K562 (cell line): ENCODE results near the gene MAPKAPK3. TPM values are rescaled to one million over a fixed set of nuclear protein-coding genes. Genes with fewer than 3 reads are reported as not detected.
A peak's percentile ranks its signal among the peaks of the same experiment; 100 is the strongest.

ENCODE experiments used
- ATAC-seq: fragments of 200-7000 bp; cut with Tn5 transposase; 3 replicates; pipeline ENCODE4 v1.9.1; 2020; ENCODE audit warnings: moderate library complexity
- BruUV-seq: library from RNA; stranded (reverse); fragments of 400-500 nt; replicated peaks from 2 replicates; lab custom pipeline; 2021; lab: Mats Ljungman, UMichigan
- CTCF ChIA-PET: fragments of 300-600 bp; formaldehyde crosslinking; extraction: SDS; loops from one replicate; lab custom pipeline; 2021; ENCODE audit warnings: low intra/inter-chr PET ratio; lab: Yijun Ruan, JAX
- POLR2A ChIA-PET: fragments of 300-600, 350-650 bp; sonication (Branson Sonifier 250); formaldehyde crosslinking; extraction: SDS; loops from one replicate; lab custom pipeline; 2021; ENCODE audit warnings: antibody characterized with exemption, inconsistent platforms; lab: Yijun Ruan, JAX
- DNase-seq, 4 experiments: peaks; one replicate each; pipeline versions ENCODE4 v3.0.0 to v3.0.0-alpha.2; 2011 to 2018; ENCODE audit warnings: low spot score in 3 of 4, mixed read lengths in 3 of 4; ENCODE audit errors: extremely low read depth in 1 of 4
- FAIRE-seq: peaks from 2 replicates; lab custom pipeline; 2011; peaks lifted over from hg19 to GRCh38; lab: Jason Lieb, UNC
- H2AFZ ChIP-seq: 2 replicates; pipeline ENCODE4 v1.6.0; 2011; ENCODE audit warnings: low read depth, low read length, control low read depth, inconsistent platforms
- H3K27ac ChIP-seq: fragments of 200-600 bp; 3 replicates; pipeline ENCODE4 v1.8.0; 2011; ENCODE audit warnings: low read depth, mild to moderate bottlenecking, control low read depth, inconsistent platforms, low read length, moderate library complexity, mixed read lengths; ENCODE audit errors: extremely low read depth
- H3K27me3 ChIP-seq, 2 experiments: fragments of 300-600 bp in 1 of 2; 2 replicates in 1 of 2; 3 replicates in 1 of 2; pipeline versions ENCODE4 v1.6.0 to v1.8.0; 2011; ENCODE audit warnings: inconsistent platforms in 2 of 2, low read length in 2 of 2, mild to moderate bottlenecking in 1 of 2, mixed read lengths in 1 of 2, moderate library complexity in 1 of 2; ENCODE audit not compliant: control insufficient read depth in 2 of 2, insufficient read depth in 2 of 2
- H3K36me3 ChIP-seq: fragments of 300-600 bp; 3 replicates; pipeline ENCODE4 v1.8.0; 2011; ENCODE audit warnings: mild to moderate bottlenecking, low read length, inconsistent platforms; ENCODE audit not compliant: control insufficient read depth, insufficient read depth
- H3K4me1 ChIP-seq, 2 experiments: fragments of 200-600 bp in 1 of 2; replicated peaks in 1 of 2; 2 replicates in 1 of 2; 3 replicates in 1 of 2; pipeline versions ENCODE4 v1.5.1 to v1.8.0; 2011; ENCODE audit warnings: inconsistent platforms in 2 of 2, low read length in 2 of 2, mild to moderate bottlenecking in 1 of 2, mixed read lengths in 1 of 2, moderate library complexity in 1 of 2; ENCODE audit not compliant: control insufficient read depth in 2 of 2, insufficient read depth in 2 of 2
- H3K4me2 ChIP-seq: 2 replicates; pipeline ENCODE4 v1.6.1; 2011; ENCODE audit warnings: low read length, control low read depth, inconsistent platforms, mixed read lengths; ENCODE audit not compliant: insufficient read depth
- H3K4me3 ChIP-seq: fragments of 200-600 bp; sonication (generic), shearing (Covaris generic); 2 replicates; pipeline ENCODE4 v1.5.1; 2016; ENCODE audit warnings: control low read depth, inconsistent platforms
- H3K79me2 ChIP-seq: fragments of 200-600 bp; 3 replicates; pipeline ENCODE4 v1.8.0; 2011; ENCODE audit warnings: low read length, inconsistent platforms; ENCODE audit not compliant: control insufficient read depth, insufficient read depth
- H3K9ac ChIP-seq, 2 experiments: 2 replicates each; pipeline versions ENCODE4 v1.6.0 to v1.6.1; 2011; ENCODE audit warnings: low read depth in 2 of 2, low read length in 2 of 2, control low read depth in 1 of 2, inconsistent platforms in 1 of 2, mild to moderate bottlenecking in 1 of 2, mixed read lengths in 1 of 2; ENCODE audit not compliant: insufficient read depth in 1 of 2
- H3K9me1 ChIP-seq: one replicate; pipeline ENCODE4 v1.6.0; 2011; ENCODE audit warnings: inconsistent platforms, mild to moderate bottlenecking, low read length, moderate library complexity; ENCODE audit not compliant: control insufficient read depth, insufficient read depth
- H3K9me3 ChIP-seq: replicated peaks from 2 replicates; pipeline ENCODE4 v1.5.1; 2011; ENCODE audit warnings: low read depth, low read length, inconsistent platforms; ENCODE audit not compliant: control insufficient read depth, insufficient read depth
- H4K20me1 ChIP-seq: replicated peaks from 2 replicates; pipeline ENCODE4 v1.6.1; 2011; ENCODE audit warnings: low read length, inconsistent platforms, mixed read lengths; ENCODE audit not compliant: control insufficient read depth, insufficient read depth
- DDX20 ChIP-seq: fragments of 450-650 bp; IDR thresholded peaks from 2 replicates; pipeline ENCODE4 v1.6.1; 2016; ENCODE audit warnings: missing genetic modification characterization, low read depth, mild to moderate bottlenecking, missing compliant biosample characterization, moderate library complexity
- HIVEP1 ChIP-seq: fragments of 250-450 bp; sonication (Bioruptor Pico); IDR thresholded peaks from 2 replicates; pipeline ENCODE4 v1.4.0; 2020; ENCODE audit warnings: mild to moderate bottlenecking
- KAT7 ChIP-seq: sonication (generic); formaldehyde crosslinking; IDR thresholded peaks from 2 replicates; pipeline ENCODE4 v1.8.0; 2022; ENCODE audit warnings: missing genetic modification reagents, mild to moderate bottlenecking, borderline replicate concordance
- NR2F6 ChIP-seq: fragments of 450-650 bp; formaldehyde crosslinking; IDR thresholded peaks from 2 replicates; pipeline ENCODE4 v1.4.0; 2020; ENCODE audit warnings: mild to moderate bottlenecking
- PHF8 ChIP-seq: fragments of 200-600 bp; sonication (generic); IDR thresholded peaks from 2 replicates; pipeline ENCODE4 v1.6.1; 2012; ENCODE audit warnings: mixed run types, mild to moderate bottlenecking, inconsistent platforms, low read length, moderate library complexity, borderline replicate concordance
- POLR2AphosphoS2 ChIP-seq: IDR thresholded peaks from 2 replicates; pipeline ENCODE4 v1.6.1; 2012; ENCODE audit warnings: low read length, improper control_type of control experiment
- RBBP5 ChIP-seq: fragments of 200-600 bp; sonication (generic); IDR thresholded peaks from 2 replicates; pipeline ENCODE4 v1.6.1; 2012; ENCODE audit warnings: borderline replicate concordance, mild to moderate bottlenecking, low read length, control low read depth, inconsistent platforms; ENCODE audit not compliant: insufficient read depth, poor library complexity, severe bottlenecking
- SMAD3 ChIP-seq: fragments of 450-650 bp; formaldehyde crosslinking; conservative IDR thresholded peaks from 2 replicates; pipeline ENCODE4 v1.4.0; 2020; ENCODE audit warnings: mild to moderate bottlenecking
- SOX6 ChIP-seq: fragments of 450-650 bp; IDR thresholded peaks from 2 replicates; pipeline ENCODE4 v1.6.1; 2014; ENCODE audit warnings: mild to moderate bottlenecking
- STAT5A ChIP-seq: IDR thresholded peaks from 2 replicates; pipeline ENCODE4 v1.6.1; 2012; ENCODE audit warnings: low read length, inconsistent platforms, borderline replicate concordance
- TOE1 ChIP-seq, 2 experiments: fragments of 450-650 bp in 1 of 2; sonication (generic) in 1 of 2; formaldehyde crosslinking in 1 of 2; IDR thresholded peaks; 2 replicates each; pipeline versions ENCODE4 v1.7.1 to v1.8.0; 2016 to 2022; ENCODE audit warnings: borderline replicate concordance in 2 of 2, mild to moderate bottlenecking in 2 of 2, antibody characterized with exemption in 1 of 2, inconsistent platforms in 1 of 2, low read depth in 1 of 2, missing genetic modification reagents in 1 of 2, moderate library complexity in 1 of 2
- ZNF121 ChIP-seq: sonication (generic); formaldehyde crosslinking; conservative IDR thresholded peaks from 2 replicates; pipeline ENCODE4 v1.8.0; 2022; ENCODE audit warnings: missing genetic modification reagents
- ZNF212 ChIP-seq: fragments of 450-650 bp; formaldehyde crosslinking; IDR thresholded peaks from 2 replicates; pipeline ENCODE4 v1.4.0; 2020; ENCODE audit warnings: mild to moderate bottlenecking
- WGBS: fragments of 100-300 bp; shearing (Covaris generic); methylation state at CpG from one replicate; pipeline ENCODE4 v1.1.6; 2016; ENCODE audit warnings: low coverage, mixed read lengths; ENCODE audit not compliant: insufficient coverage; ENCODE audit errors: missing lambda C conversion rate; 5-methylcytosine and 5-hydroxymethylcytosine counted together
- in situ Hi-C: fragments of 300-500 bp; cut with MboI; formaldehyde crosslinking; loops from 4 replicates; pipeline ENCODE4 v1.15.0; 2018; ENCODE audit warnings: inconsistent platforms, mixed read lengths
- intact Hi-C: fragments of 100-400 bp; cut with micrococcal nuclease; formaldehyde crosslinking; loops from 2 replicates; pipeline ENCODE4 v1.14.2; 2022
- polyA plus RNA-seq, 8 experiments: library from polyadenylated mRNA; depleted of rRNA in 4 of 8; stranded (reverse) in 5 of 8; unstranded in 3 of 8; fragments of >200 nt; fragmentation: Nextera tagmentation in 2 of 8; fragmentation: Illumina TruSeq in 1 of 8; extraction: Ambion mirVana in 2 of 8; extraction: Trizol in 1 of 8; gene quantifications; 2 replicates each; pipeline versions ENCODE4 v1.2.1 to v1.2.3, GENCODE V29; 2011 to 2014; ENCODE audit warnings: inconsistent platforms in 1 of 8, missing spikeins in 1 of 8
- total RNA-seq, 7 experiments: library from RNA; depleted of rRNA in 6 of 7; stranded (reverse); fragments of >200 nt in 6 of 7; fragmentation: Illumina TruSeq in 2 of 7; extraction: Trizol in 2 of 7; gene quantifications; 2 replicates each; pipeline versions ENCODE4 v1.2.1 to v1.2.3, GENCODE V29; 2011 to 2021; ENCODE audit warnings: low replicate concordance in 1 of 7
- TF ChIP-seq, protein P1 (sequence below): fragments of 450-650 bp; IDR thresholded peaks from 2 replicates; pipeline ENCODE4 v1.6.1; 2017; ENCODE audit warnings: antibody characterized with exemption, mild to moderate bottlenecking
- TF ChIP-seq, protein P2 (sequence below): fragments of 450-650 bp; formaldehyde crosslinking; IDR thresholded peaks from 2 replicates; pipeline ENCODE4 v1.4.0; 2020; ENCODE audit warnings: mild to moderate bottlenecking, mixed read lengths

The MAPKAPK3 gene
- total and polyA plus RNA-seq, 9 of the 15 experiments (the other 6 are each of a cell fraction or from before 2014, with no cell fraction given), result 8.0 to 56.4 (median 41.2) TPM

DNA sequence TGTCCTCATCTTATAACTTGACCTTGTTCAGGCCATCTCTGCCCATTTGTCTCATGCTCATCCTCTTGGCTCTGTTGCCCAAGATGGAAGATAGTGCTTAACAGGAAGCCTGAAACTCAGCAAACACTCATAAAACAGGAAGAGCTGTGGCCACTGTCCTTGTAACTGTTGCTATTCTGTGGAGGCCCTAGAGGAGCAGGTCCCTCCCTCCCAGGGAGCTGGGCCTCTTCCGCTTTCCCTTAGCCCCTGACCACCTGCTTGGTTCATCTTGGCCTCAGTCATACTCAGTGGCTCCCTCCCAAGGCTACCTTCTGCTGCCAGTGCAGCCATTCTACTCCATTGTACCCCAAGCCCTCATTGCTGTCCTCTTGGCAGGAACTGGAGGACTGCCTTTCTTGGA is 3.5 kb downstream of the MAPKAPK3 start (continued):
- TF ChIP-seq STAT5A, result no peak
- TF ChIP-seq KAT7 (CRISPR knock-in tag), result no peak
- no peak for TF ChIP-seq RBBP5

DNA sequence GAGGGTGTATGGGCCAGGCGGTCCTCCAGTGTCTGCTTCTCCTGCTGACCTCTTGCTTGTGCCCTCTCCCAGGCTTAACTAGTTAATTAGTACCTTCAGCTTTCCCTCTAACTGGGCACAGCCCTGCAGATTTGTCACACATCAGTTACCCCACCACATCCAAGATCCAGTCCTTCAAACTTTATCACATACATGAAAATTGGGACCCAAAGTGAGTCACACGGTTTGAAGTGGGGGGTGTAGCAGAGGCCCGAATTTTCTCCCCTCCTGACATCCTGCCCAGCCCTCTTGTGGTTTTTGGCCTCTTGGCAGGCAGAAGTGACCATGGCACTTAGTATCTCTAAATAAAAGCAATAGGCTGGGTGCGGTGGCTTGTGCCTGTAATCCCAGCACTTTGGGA is 3.9 kb downstream of the MAPKAPK3 start:
- intact Hi-C loops (no loop called here), in situ Hi-C loops (no loop called here)
- Histone ChIP-seq H3K4me1 (peaks cover 15 to 28% of the 10 kb centered on the region in 2 experiments; a peak in 4 of 5 replicates), H3K36me3 (peaks cover 50% of the 10 kb centered on the region; the same call in 2 of the 3 replicates), H3K9me3 (no peaks in the 10 kb centered on the region), H4K20me1 (peaks cover 8% of the 10 kb centered on the region; the same call in 1 of the 2 replicates), H3K4me2 (no peak overlapping the region), H3K27me3 (no peaks in the 10 kb centered on the region), H3K79me2 (peaks cover 41% of the 10 kb centered on the region), H3K9me1 (no peaks in the 10 kb centered on the region), H3K4me3 (no peak overlapping the region), H3K9ac (peak overlapping the region in 1 of 2 experiments; percentile 53; a peak in 1 of 4 replicates), H3K27ac (no peak overlapping the region), H2AFZ (no peak overlapping the region)
- ChIA-PET CTCF (no interaction called here), POLR2A (interaction anchor here (1.7 to 3.0 kb wide), 2 partner anchors 8 to 11 kb away, joined by 4 to 11 read pairs; no protein-coding TSS in a partner anchor)
- FAIRE-seq (no peak), ATAC-seq (no peak), DNase-seq (no peak)
- BruUV-seq, result no TSS peak
- 51% methylated on average over 4 of the region's 4 CpGs for whole genome bisulfite sequencing
- TF ChIP-seq, protein P1, sequence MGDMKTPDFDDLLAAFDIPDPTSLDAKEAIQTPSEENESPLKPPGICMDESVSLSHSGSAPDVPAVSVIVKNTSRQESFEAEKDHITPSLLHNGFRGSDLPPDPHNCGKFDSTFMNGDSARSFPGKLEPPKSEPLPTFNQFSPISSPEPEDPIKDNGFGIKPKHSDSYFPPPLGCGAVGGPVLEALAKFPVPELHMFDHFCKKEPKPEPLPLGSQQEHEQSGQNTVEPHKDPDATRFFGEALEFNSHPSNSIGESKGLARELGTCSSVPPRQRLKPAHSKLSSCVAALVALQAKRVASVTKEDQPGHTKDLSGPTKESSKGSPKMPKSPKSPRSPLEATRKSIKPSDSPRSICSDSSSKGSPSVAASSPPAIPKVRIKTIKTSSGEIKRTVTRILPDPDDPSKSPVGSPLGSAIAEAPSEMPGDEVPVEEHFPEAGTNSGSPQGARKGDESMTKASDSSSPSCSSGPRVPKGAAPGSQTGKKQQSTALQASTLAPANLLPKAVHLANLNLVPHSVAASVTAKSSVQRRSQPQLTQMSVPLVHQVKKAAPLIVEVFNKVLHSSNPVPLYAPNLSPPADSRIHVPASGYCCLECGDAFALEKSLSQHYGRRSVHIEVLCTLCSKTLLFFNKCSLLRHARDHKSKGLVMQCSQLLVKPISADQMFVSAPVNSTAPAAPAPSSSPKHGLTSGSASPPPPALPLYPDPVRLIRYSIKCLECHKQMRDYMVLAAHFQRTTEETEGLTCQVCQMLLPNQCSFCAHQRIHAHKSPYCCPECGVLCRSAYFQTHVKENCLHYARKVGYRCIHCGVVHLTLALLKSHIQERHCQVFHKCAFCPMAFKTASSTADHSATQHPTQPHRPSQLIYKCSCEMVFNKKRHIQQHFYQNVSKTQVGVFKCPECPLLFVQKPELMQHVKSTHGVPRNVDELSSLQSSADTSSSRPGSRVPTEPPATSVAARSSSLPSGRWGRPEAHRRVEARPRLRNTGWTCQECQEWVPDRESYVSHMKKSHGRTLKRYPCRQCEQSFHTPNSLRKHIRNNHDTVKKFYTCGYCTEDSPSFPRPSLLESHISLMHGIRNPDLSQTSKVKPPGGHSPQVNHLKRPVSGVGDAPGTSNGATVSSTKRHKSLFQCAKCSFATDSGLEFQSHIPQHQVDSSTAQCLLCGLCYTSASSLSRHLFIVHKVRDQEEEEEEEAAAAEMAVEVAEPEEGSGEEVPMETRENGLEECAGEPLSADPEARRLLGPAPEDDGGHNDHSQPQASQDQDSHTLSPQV, result no peak
- no peak for TF ChIP-seq SOX6
- TF ChIP-seq POLR2AphosphoS2, result no peak
- TF ChIP-seq SMAD3 (CRISPR knock-in tag), result no peak
- no peak for TF ChIP-seq DDX20 (tag)
- TF ChIP-seq NR2F6, result no peak
- TF ChIP-seq, protein P2, sequence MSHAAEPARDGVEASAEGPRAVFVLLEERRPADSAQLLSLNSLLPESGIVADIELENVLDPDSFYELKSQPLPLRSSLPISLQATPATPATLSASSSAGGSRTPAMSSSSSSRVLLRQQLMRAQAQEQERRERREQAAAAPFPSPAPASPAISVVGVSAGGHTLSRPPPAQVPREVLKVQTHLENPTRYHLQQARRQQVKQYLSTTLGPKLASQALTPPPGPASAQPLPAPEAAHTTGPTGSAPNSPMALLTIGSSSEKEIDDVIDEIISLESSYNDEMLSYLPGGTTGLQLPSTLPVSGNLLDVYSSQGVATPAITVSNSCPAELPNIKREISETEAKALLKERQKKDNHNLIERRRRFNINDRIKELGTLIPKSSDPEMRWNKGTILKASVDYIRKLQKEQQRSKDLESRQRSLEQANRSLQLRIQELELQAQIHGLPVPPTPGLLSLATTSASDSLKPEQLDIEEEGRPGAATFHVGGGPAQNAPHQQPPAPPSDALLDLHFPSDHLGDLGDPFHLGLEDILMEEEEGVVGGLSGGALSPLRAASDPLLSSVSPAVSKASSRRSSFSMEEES (CRISPR knock-in tag), result no peak
- TF ChIP-seq TOE1 (IDR thresholded peaks at IDR 0.05; ENCODE audit: borderline replicate concordance), result no peak
- no peak for TF ChIP-seq TOE1 (CRISPR knock-in tag; IDR thresholded peaks at IDR 0.05; ENCODE audit: borderline replicate concordance, low read depth)
- no peak for TF ChIP-seq HIVEP1 (CRISPR knock-in tag)
- no peak for TF ChIP-seq ZNF212 (CRISPR knock-in tag)
- no peak for TF ChIP-seq ZNF121 (CRISPR knock-in tag)
- TF ChIP-seq PHF8, result no peak
